ENCODE measurements around the gene ZNF587. TPM values are rescaled to one million over a fixed set of nuclear protein-coding genes. Genes with fewer than 3 reads are reported as not detected.
A peak's percentile ranks its signal among the peaks of the same experiment; 100 is the strongest.

ZNF587 gene
- total and polyA plus RNA-seq, 2 of the 8 experiments (the other 6 are each of a cell fraction or from before 2014, with no cell fraction given) = 18.1 to 42.1 TPM

DNA sequence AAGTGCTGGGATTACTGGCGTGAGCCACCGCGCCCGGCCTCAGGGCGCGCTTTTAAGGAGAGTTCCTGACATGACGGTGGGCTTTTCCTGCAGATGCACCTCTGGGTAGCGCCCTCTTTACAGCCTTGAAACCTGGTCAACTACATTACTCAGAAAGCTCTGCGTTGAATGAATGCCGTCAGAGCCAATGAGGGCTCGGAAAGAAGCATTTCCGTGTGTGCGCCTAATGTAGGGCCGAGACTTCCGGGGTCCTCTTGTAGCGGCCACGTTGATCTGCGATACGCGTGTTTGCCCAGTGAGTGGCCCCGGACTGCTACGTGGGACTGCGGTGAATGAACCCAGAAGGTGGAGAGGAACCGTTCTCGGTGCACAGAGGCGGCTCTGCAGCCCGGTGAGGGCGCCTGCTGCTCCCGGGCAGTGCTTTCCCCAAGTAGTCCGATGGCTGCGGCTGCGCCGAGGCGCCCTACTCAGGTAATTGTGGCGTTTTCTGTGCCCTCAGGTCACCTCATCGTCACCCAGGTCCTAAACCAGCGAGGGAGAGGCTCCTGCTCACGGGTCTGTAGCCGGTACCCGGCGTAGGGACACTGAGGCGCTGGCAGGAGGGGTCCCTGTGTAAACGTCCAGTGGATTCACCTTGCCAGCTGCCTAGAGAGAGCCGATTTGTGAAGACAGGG lies 30.0 kb upstream of the ZNF587 start (continued):
- TF ChIP-seq PHF8 (conservative IDR thresholded peaks at IDR 0.05; ENCODE audit: low read depth, low read length) (peak; percentile 78), SAP30 (IDR thresholded peaks at IDR 0.05; ENCODE audit: insufficient read depth, insufficient replicate concordance, low read length) (no peak), RNF2 (IDR thresholded peaks at IDR 0.05; ENCODE audit: borderline replicate concordance, low read depth, low read length, missing control alignments, poor library complexity, severe bottlenecking) (no peak), HDAC6 (IDR thresholded peaks at IDR 0.05; ENCODE audit: low read depth, low read length) (no peak), NRF1 (IDR thresholded peaks at IDR 0.05; ENCODE audit: low read depth, low read length) (no peak), SP2 (IDR thresholded peaks at IDR 0.05; ENCODE audit: low read length) (peak; percentile 38; the same call in 1 of the 2 replicates), KDM1A (IDR thresholded peaks at IDR 0.05; ENCODE audit: borderline replicate concordance, low read length) (no peak), CHD1 (IDR thresholded peaks at IDR 0.05; ENCODE audit: low read depth, low read length) (no peak), TAF1 (IDR thresholded peaks at IDR 0.05; ENCODE audit: low read depth, low read length) (peak; percentile 69), BACH1 (IDR thresholded peaks at IDR 0.05; ENCODE audit: low read length) (peak; percentile 53; the same call in 1 of the 2 replicates), NANOG (IDR thresholded peaks at IDR 0.05; ENCODE audit: insufficient read depth, low read depth, low read length, poor library complexity, severe bottlenecking) (no peak), ASH2L (IDR thresholded peaks at IDR 0.05; ENCODE audit: low read length) (peak; percentile 66), BRCA1 (IDR thresholded peaks at IDR 0.05; ENCODE audit: low read depth, low read length) (no peak), TCF12 (IDR thresholded peaks at IDR 0.05; ENCODE audit: low read depth, low read length) (no peak), RAD21 (IDR thresholded peaks at IDR 0.05 in 1 of 2, conservative IDR thresholded peaks at IDR 0.05 in 1 of 2; ENCODE audit: low read depth in 2 of 2, low read length in 2 of 2) (no peak), SP1 (IDR thresholded peaks at IDR 0.05; ENCODE audit: low read depth, low read length) (peak; percentile 83), EZH2 (IDR thresholded peaks at IDR 0.05; ENCODE audit: low read depth, low read length, severe bottlenecking) (no peak), ZNF274 (IDR thresholded peaks at IDR 0.05; ENCODE audit: borderline replicate concordance, extremely low read depth, low read length) (no peak)
- TF ChIP-seq, protein P1, sequence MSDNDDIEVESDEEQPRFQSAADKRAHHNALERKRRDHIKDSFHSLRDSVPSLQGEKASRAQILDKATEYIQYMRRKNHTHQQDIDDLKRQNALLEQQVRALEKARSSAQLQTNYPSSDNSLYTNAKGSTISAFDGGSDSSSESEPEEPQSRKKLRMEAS (IDR thresholded peaks at IDR 0.05) = peak; percentile 71

All from H1 (cell line).